Sigmoid colon (tissue), 4 donors: ENCODE measurements around the gene TAX1BP1.

Experiments used
- CTCF ChIP-seq, 4 experiments: fragments of 450-650 bp in 3 of 4; fragments of 200-600 bp in 1 of 4; IDR thresholded peaks; one replicate each; pipeline ENCODE4 v1.5.1; 2016 to 2019; ENCODE audit warnings: antibody characterized with exemption in 4 of 4, mild to moderate bottlenecking in 3 of 4, moderate library complexity in 2 of 4
- EP300 ChIP-seq, 4 donors: sonication (generic); formaldehyde crosslinking; IDR thresholded peaks; one replicate each; pipeline ENCODE4 v1.6.1; 2017; ENCODE audit warnings: antibody characterized with exemption in 4 of 4
- POLR2A ChIP-seq, 2 donors: fragments of 450-650 bp; IDR thresholded peaks; one replicate each; pipeline ENCODE4 v1.6.1; 2016; ENCODE audit warnings: antibody characterized with exemption in 2 of 2, mild to moderate bottlenecking in 2 of 2, moderate library complexity in 2 of 2
- POLR2AphosphoS5 ChIP-seq, 4 donors: sonication (generic); formaldehyde crosslinking; IDR thresholded peaks; one replicate each; pipeline ENCODE4 v1.6.1; 2017; ENCODE audit warnings: antibody characterized with exemption in 4 of 4

GRCh38 chr7:27873981-27874957 is 134.3 kb downstream of the TAX1BP1 start:
- TF ChIP-seq CTCF (IDR thresholded peaks at IDR 0.05) (no peak), POLR2AphosphoS5 (IDR thresholded peaks at IDR 0.05) (peak in 1 of 4 donors; percentile 15), POLR2A (IDR thresholded peaks at IDR 0.05) (no peak), EP300 (IDR thresholded peaks at IDR 0.05) (no peak)
